PC-9 (cell line): Measurements from ENCODE around the gene MRPL49. TPM values are rescaled to one million over a fixed set of nuclear protein-coding genes. Genes with fewer than 3 reads are reported as not detected.

Experiments used
- BruUV-seq: library from RNA; stranded (reverse); fragments of 400-500 nt; replicated peaks from 2 replicates; lab custom pipeline; 2021; lab: Mats Ljungman, UMichigan
- CTCF ChIA-PET: fragments of 300-600 bp; sonication (Branson Sonifier 250); formaldehyde crosslinking; loops from one replicate; lab custom pipeline; 2022; ENCODE audit warnings: antibody characterized with exemption; lab: Charles Lee
- POLR2A ChIA-PET: fragments of 300-600 bp; sonication (Branson Sonifier 250); formaldehyde crosslinking; loops from one replicate; lab custom pipeline; 2022; ENCODE audit warnings: antibody characterized with exemption; ENCODE audit not compliant: unreplicated experiment; lab: Charles Lee
- DNase-seq, 2 experiments: peaks; one replicate each; pipeline versions ENCODE4 v3.0.0 to v3.0.0-alpha.2; 2015 to 2022; ENCODE audit warnings: mixed read lengths in 1 of 2
- H2AFZ ChIP-seq: fragments of 200-600 bp; sonication (generic); 2 replicates; pipeline ENCODE4 v1.8.1; 2017; ENCODE audit warnings: antibody characterized with exemption
- H3F3A ChIP-seq: fragments of 200-600 bp; sonication (generic); 2 replicates; pipeline ENCODE4 v1.8.1; 2017; ENCODE audit warnings: antibody characterized with exemption, mild to moderate bottlenecking, low read depth; ENCODE audit not compliant: insufficient read depth
- H3K27ac ChIP-seq: fragments of 200-600 bp; sonication (generic); 2 replicates; pipeline ENCODE4 v1.6.1; 2016; ENCODE audit warnings: mixed run types
- H3K27me3 ChIP-seq: fragments of 200-600 bp; sonication (generic); 2 replicates; pipeline ENCODE4 v1.6.1; 2016; ENCODE audit warnings: low read depth, mixed run types; ENCODE audit not compliant: insufficient read depth
- H3K36me3 ChIP-seq: fragments of 200-600 bp; sonication (generic); 2 replicates; pipeline ENCODE4 v1.6.1; 2016; ENCODE audit warnings: low read depth, mixed run types
- H3K4me1 ChIP-seq: fragments of 200-600 bp; sonication (generic); replicated peaks from 2 replicates; pipeline ENCODE4 v1.6.1; 2016; ENCODE audit warnings: mixed run types; ENCODE audit not compliant: insufficient read depth
- H3K4me2 ChIP-seq: fragments of 200-600 bp; sonication (generic); 2 replicates; pipeline ENCODE4 v1.6.1; 2017; ENCODE audit warnings: mixed run types
- H3K4me3 ChIP-seq: fragments of 200-600 bp; sonication (generic); 2 replicates; pipeline ENCODE4 v1.6.1; 2016; ENCODE audit warnings: mixed run types
- H3K79me2 ChIP-seq: fragments of 200-600 bp; sonication (generic); 2 replicates; pipeline ENCODE4 v1.6.1; 2017; ENCODE audit warnings: low read depth, mixed run types
- H3K9me2 ChIP-seq: fragments of 200-600 bp; sonication (generic); 2 replicates; pipeline ENCODE4 v1.8.1; 2017; ENCODE audit warnings: mild to moderate bottlenecking; ENCODE audit not compliant: insufficient read depth
- H3K9me3 ChIP-seq: fragments of 200-600 bp; sonication (generic); 2 replicates; pipeline ENCODE4 v1.8.1; 2016; ENCODE audit warnings: low read depth; ENCODE audit not compliant: insufficient read depth
- H4K20me1 ChIP-seq: fragments of 200-600 bp; sonication (generic); 2 replicates; pipeline ENCODE4 v1.8.1; 2017; ENCODE audit not compliant: insufficient read depth
- CTCF ChIP-seq: fragments of 200-600 bp; sonication (generic); conservative IDR thresholded peaks from 2 replicates; pipeline ENCODE4 v1.6.1; 2017; ENCODE audit warnings: mixed run types, antibody characterized with exemption, mild to moderate bottlenecking, moderate library complexity
- EZH2 ChIP-seq: fragments of 200-600 bp; sonication (generic); IDR thresholded peaks from 2 replicates; pipeline ENCODE4 v1.8.0; 2017; ENCODE audit warnings: antibody characterized with exemption, low read depth
- intact Hi-C: fragments of 100-400 bp; cut with micrococcal nuclease; formaldehyde crosslinking; loops from one replicate; pipeline ENCODE4 v1.10.0; 2022; ENCODE audit not compliant: unreplicated experiment
- total RNA-seq: library from RNA; stranded (reverse); gene quantifications from 2 replicates; pipeline ENCODE4 v1.2.3, GENCODE V29; 2021

MRPL49 gene
- total RNA-seq, 1 experiment from 2014 or later = 95.0 TPM

GRCh38 chr11:65159012-65159411 lies 36.9 kb downstream of the MRPL49 start:
- Histone ChIP-seq H3K4me1 (no peaks in the 10 kb centered on the region), H3K27ac (no peak overlapping the region), H2AFZ (no peak overlapping the region), H3K9me3 (no peaks in the 10 kb centered on the region), H3K9me2 (no peaks in the 10 kb centered on the region), H3F3A (peaks cover 16% of the 10 kb centered on the region), H3K36me3 (no peaks in the 10 kb centered on the region), H3K4me2 (no peak overlapping the region), H3K4me3 (no peak overlapping the region), H3K27me3 (no peaks in the 10 kb centered on the region), H3K79me2 (no peaks in the 10 kb centered on the region), H4K20me1 (no peaks in the 10 kb centered on the region)
- intact Hi-C loops = no loop called here
- POLR2A ChIA-PET = no interaction called here
- CTCF ChIA-PET = no interaction called here
- no TSS peak for BruUV-seq
- DNase-seq = no peak
- no peak for TF ChIP-seq EZH2

- H3K27ac ChIP-seq = no peak overlapping the region
- H4K20me1 ChIP-seq = no peaks in the 10 kb centered on the region
- no TSS peak for BruUV-seq
- H3K9me3 ChIP-seq = no peaks in the 10 kb centered on the region
- no peak overlapping the region for H3K4me3 ChIP-seq
- H3K9me2 ChIP-seq = no peaks in the 10 kb centered on the region
- intact Hi-C loops = no loop called here
- H3K27me3 ChIP-seq = no peaks in the 10 kb centered on the region
- DNase-seq = no peak
- no peaks in the 10 kb centered on the region for H3K36me3 ChIP-seq
- TF ChIP-seq EZH2 (no peak), CTCF (no peak)
- H3K4me2 ChIP-seq = no peak overlapping the region
- ChIA-PET POLR2A (no interaction called here), CTCF (no interaction called here)
- no peak overlapping the region for H2AFZ ChIP-seq
- peaks cover 17% of the 10 kb centered on the region for H3F3A ChIP-seq
- H3K79me2 ChIP-seq = no peaks in the 10 kb centered on the region
- no peaks in the 10 kb centered on the region for H3K4me1 ChIP-seq
Measured at GRCh38 chr11:65160643-65161042, 38.5 kb downstream of the MRPL49 start.

- Histone ChIP-seq H3K79me2 (no peaks in the 10 kb centered on the region), H3K36me3 (no peaks in the 10 kb centered on the region), H3K9me3 (no peaks in the 10 kb centered on the region), H3K9me2 (no peaks in the 10 kb centered on the region), H3K4me2 (no peak overlapping the region), H3K27me3 (no peaks in the 10 kb centered on the region), H4K20me1 (no peaks in the 10 kb centered on the region), H3K4me1 (no peaks in the 10 kb centered on the region), H3K4me3 (no peak overlapping the region), H3F3A (peaks cover 11% of the 10 kb centered on the region; the same call in 1 of the 2 replicates), H2AFZ (no peak overlapping the region), H3K27ac (no peak overlapping the region)
- DNase-seq = no peak
- POLR2A ChIA-PET = interaction anchor here (0.6 kb wide), 1 partner anchor 354 kb away, joined by 3 read pairs; no protein-coding TSS in a partner anchor
- intact Hi-C loops = no loop called here
- CTCF ChIA-PET = interaction anchor here (0.6 kb wide), 1 partner anchor 46 kb away, joined by 4 read pairs; the partner anchor contains the start of gene ZNHIT2
- BruUV-seq = no TSS peak
- TF ChIP-seq CTCF (no peak), EZH2 (no peak)
Measured at GRCh38 chr11:65163684-65164083, 41.6 kb downstream of the MRPL49 start.
